Measurements from ENCODE around the gene EYS.
"Not testable (repeated sequence)": the region's sequence is repeated elsewhere in the genome, so short reads cannot be mapped to it uniquely, and the experiment has no call there.

EYS gene

DNA sequence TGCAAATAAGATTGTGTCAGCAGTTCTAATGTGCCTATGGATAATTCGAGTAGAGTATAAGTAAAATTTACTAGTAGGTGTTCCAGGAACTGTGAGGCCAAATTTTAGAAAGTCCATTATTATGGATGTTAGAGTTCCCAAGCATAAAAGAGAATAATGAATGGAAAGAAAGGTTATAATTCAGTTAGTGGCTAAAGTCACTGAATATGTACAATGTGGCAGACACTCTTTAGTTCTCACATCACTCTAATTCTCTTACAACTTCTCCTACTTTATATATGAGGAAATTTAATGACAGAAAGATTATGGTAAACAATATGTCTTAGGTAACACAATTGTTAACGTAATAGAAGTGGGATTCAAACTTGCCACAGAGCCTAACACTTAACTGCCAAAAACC, 75.3 kb downstream of the EYS start:
- DNase-seq, result no peak

GRCh38 chr6:65627434-65627999, 79.5 kb downstream of the EYS start:
- DNase-seq, result peak; percentile 33

- DNase-seq, result no peak
These were observed 80.0 kb downstream of the EYS start for GRCh38 chr6:65627015-65627414.

- no peak for DNase-seq
These were observed 83.5 kb downstream of the EYS start for GRCh38 chr6:65623566-65623965.

- DNase-seq, result no peak
These were observed 96.3 kb downstream of the EYS start for GRCh38 chr6:65610746-65611145.

DNA sequence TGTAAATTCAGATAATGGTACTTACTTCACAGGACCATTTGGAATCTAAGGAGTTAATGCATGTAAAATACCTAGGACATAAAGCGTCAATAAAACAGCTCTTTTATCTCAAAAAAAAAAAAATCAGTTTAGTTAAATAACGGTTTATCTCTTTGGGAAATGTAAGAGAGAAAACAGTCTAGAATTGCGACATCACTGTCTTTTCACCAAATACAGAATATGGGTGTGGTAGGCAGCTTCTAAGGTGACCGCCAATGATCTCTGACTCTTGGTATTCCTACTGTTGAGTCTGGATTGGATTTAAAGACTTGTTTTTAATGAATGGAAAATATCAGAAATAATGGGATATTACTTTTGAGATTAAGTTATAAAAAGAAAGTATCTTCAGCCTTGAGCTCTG, 111.5 kb downstream of the EYS start:
- no peak for DNase-seq

DNA sequence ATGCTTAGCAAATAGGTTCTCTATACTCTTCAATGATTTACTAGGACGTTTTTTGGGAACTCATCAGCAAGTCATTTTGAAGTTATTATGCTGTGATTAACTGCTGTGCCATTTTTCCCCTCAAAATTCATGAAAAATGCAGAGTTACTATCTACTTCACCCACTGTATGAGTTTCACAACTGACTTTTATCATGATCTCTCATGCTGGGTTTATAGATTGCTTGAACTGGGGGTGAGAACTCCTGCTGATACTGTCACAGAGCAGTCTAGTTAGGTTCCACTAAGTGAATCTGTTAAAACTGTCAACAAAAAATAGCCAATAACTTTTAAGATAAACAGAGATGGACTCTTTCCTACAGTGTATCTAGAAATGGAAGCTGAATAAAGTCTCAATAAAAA, 136.7 kb downstream of the EYS start:
- DNase-seq, result no peak

DNA sequence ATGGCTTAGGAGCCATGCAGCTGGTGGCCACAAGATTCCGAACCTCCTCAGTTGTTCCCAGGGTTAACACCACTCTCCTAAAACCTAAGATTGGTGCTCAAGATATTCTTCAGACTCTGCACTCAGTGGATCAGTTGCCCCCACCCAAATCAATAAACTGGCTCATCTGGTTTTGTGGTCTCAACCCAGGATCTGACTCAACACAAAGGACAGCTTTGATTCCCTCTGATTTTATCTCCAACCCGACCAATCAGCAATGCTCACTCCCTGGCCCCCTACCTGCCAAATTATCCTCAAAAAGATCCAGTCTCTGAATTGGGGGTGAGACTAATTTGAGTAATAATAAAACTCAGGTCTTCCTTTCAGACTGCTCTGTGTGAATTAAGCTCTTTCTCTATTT, 137.5 kb downstream of the EYS start:
- DNase-seq, result no peak

- DNase-seq, result not testable (repeated sequence)
These were observed 138.0 kb downstream of the EYS start for GRCh38 chr6:65569056-65569455.

DNA sequence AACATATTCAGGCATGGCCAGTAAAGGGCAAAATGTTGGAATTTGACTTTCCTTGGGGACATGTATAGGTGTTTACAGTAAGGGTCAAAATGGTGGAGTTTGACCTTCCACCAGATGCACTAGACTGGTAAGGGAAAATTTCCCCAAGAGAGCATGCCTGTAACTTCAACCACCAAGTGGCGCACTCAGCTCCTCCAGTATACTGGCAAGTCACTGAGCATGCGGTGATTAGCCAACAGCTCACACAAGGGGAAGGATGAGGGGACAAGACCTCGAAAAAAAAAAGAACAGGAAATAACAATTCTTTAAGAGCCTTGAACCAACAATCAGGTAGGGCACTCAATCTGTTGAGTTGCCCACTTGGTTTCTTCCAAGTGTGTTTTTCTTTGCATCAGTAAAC, 140.9 kb downstream of the EYS start:
- no peak for DNase-seq

GRCh38 chr6:65558071-65558470, 149.0 kb downstream of the EYS start:
- DNase-seq, result no peak

DNA sequence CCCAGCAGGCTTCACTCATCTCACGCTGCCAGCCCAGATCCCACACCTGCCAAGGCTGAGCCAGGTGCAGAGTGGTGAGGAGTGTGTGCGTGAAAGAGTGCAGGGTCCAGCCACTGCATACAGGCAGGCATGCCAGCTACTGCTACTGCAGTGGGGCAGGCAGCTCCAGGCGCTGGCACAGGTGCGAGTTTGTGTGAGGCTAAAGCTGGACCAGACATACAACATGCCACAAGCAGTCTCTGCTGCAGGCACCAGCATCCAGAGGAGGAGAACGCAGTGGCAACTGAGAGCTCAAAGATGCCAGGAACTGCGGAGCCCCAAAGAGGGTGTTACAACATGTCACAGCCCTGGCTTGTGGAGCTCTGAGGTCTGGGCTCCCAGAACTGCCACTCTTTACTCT, 149.8 kb downstream of the EYS start:
- DNase-seq, result peak; percentile 80

DNA sequence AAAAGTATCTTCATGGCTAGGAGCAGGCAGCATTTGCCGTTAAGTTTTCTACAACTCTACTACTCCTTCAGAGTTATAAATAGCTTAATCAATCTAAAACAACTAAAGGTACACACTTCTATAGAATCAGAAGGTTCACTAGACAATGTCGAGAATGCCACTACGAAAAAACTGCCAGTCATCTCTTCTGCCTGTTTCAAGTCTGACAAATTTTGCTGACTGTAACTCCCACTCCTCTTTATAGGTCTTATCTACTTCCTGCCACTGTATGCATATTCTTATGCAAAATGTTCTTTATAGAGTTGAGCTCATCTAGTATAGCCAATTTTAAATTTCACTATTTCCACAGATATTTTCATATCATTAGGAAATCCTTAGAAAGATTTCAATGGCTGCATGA, 160.1 kb downstream of the EYS start:
- DNase-seq, result no peak

DNA sequence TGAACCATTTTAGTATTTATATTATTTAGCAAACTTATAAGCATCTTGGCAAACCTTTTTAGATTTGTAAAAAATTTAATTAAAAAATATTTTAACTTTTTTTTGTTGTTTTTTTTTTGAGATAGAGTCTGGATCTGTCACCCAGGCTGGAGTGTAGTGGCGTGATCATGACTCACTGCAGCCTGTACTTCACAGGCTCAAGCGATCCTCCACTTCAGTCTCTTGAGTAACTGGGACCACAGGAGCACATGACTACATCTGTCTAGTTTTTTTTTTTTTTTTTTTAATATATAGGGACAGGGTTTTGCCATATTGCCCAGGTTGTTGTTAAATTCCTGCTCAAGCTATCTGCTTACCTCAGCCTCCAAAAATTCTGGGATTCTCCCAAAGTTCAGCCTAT, 161.1 kb downstream of the EYS start:
- DNase-seq, result no peak

GRCh38 chr6:65538644-65539043, 168.4 kb downstream of the EYS start:
- no peak for DNase-seq

- DNase-seq, result no peak
These were observed 169.4 kb downstream of the EYS start for GRCh38 chr6:65537600-65537999.

- DNase-seq, result no peak
These were observed 175.5 kb downstream of the EYS start for GRCh38 chr6:65531533-65531932.

GRCh38 chr6:65524232-65524631, 182.8 kb downstream of the EYS start:
- DNase-seq, result no peak

- no peak for DNase-seq
These were observed 201.3 kb downstream of the EYS start for GRCh38 chr6:65505736-65506135.

- no peak for DNase-seq
These were observed 206.0 kb downstream of the EYS start for GRCh38 chr6:65501045-65501444.

GRCh38 chr6:65483652-65484051, 223.4 kb downstream of the EYS start:
- DNase-seq, result not testable (repeated sequence)

DNA sequence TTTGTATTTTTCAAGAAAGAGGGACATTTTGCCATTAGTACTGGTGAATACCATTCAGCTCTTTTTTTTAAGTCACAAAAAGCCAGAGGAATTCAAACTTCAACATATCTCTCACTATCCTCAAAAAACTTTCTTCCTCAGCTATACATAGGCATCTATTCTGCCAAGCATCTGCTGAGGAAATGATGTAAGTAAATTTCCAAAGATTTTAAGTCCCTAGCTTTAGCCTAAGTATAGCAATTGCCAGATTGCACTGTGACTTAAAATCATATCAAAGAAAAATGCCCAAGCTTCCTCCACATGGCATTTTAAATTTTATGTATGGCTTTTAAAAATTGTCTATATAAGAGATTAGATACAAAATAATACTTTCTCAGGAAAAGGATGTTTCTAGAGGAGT, 237.4 kb downstream of the EYS start:
- DNase-seq, result no peak

- no peak for DNase-seq
These were observed 238.7 kb downstream of the EYS start for GRCh38 chr6:65468307-65468706.

DNA sequence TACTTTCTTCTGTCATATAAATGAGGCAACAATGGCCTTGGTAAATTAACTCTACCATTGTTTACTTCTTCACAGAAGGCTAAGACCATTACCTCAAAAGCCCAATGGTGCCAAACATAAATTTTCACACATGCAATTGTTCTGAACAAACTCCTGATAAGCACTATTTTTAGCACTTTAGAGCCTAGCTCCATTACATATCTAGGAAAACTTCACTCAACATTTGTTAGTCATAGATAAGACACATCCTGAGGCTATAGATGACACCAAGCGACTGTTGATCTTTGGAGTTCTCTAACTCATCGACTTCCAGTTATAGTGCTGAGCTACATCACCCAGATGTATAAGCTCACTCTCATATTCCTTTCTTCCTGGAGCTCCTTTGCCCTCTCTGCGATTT, 245.9 kb downstream of the EYS start:
- no peak for DNase-seq

DNA sequence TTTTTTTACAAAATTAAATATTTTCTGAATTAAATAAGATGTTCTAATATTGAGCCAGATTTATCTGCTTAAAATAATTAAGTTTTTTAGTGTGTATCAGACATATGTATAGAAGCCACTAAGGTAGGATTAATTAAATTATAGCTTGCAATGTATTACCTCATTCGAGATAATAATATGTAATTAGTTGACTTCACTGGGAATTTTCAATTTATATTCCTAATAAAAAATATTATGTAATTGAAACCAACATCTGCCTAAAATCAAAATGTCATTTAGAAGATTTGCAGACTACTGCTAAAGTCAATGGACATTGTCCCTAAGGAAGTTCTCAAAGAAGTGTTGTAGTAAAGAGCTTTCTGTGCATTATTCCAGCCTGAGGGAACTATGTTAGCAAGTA, 254.7 kb downstream of the EYS start:
- DNase-seq, result no peak

DNA sequence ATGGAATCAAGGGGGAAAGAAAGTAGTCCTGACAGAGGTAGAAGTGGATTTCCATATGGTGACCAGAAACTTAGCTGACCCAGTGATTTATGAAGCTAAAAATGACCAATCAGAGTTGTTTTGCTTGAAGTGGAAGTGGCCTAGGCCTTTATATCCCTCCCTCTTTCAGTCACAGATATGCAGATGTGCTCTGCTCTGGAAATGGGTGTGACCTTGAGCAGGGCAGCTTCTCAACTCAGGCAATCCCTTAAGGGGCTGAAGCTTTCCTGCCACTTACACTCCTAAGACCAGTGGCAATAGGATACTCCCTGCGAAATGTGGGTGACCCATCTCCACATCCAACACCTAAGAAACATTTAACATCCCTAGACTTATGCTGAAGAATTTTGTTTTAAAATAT, 256.6 kb downstream of the EYS start:
- no peak for DNase-seq
